ENCODE measurements around the gene TBC1D30.

GRCh38 chr12:64814432-64814831 lies 10.0 kb upstream of the TBC1D30 start:
- TF ChIP-seq CTCF (IDR thresholded peaks at IDR 0.05; ENCODE audit: low read depth, low read length) (no peak), EZH2phosphoT487 (IDR thresholded peaks at IDR 0.05; ENCODE audit: low read depth) (no peak)

All from OCI-LY3 (cell line).